Measurements from ENCODE around the gene FDCSP. TPM values are rescaled to one million over a fixed set of nuclear protein-coding genes. Genes with fewer than 3 reads are reported as not detected.

Gene FDCSP
- polyA plus RNA-seq = under 1 TPM; 0.29 to 0.75 TPM

- no peaks in the 10 kb centered on the region for H3K9me3 ChIP-seq (ENCODE audit: control insufficient read depth in 2 of 2, insufficient read depth in 1 of 2, low read depth in 1 of 2, low read length in 1 of 2)
- H3K27ac ChIP-seq (ENCODE audit: low read depth in 2 of 2, low read length in 1 of 2) = no peak within 1 kb of the TSS
- 61 to 66% methylated on average over 2 of the region's 2 CpGs for WGBS, 2 donors
- H3K4me3 ChIP-seq (ENCODE audit: low read depth in 1 of 2, low read length in 2 of 2) = no peak within 1 kb of the TSS
- no peaks in the 10 kb centered on the region for H3K4me1 ChIP-seq (ENCODE audit: control insufficient read depth in 2 of 2, insufficient read depth in 2 of 2, low read length in 1 of 2)
- no peaks in the 10 kb centered on the region for H3K36me3 ChIP-seq (ENCODE audit: control insufficient read depth in 2 of 2, insufficient read depth in 2 of 2, low read length in 1 of 2)
- no peaks in the 10 kb centered on the region for H3K27me3 ChIP-seq (ENCODE audit: control insufficient read depth in 1 of 2, insufficient read depth in 2 of 2, low read length in 2 of 2)
Observed at GRCh38 chr4:70225824-70226223, at the start of gene FDCSP. FDCSP (plus strand) TSS chr4:70226124; CDS start chr4:70231195, 5,071 bp downstream.

GRCh38 chr4:70177090-70177489, 48.8 kb upstream of the FDCSP start:
- Histone ChIP-seq H3K36me3 (ENCODE audit: control insufficient read depth in 2 of 2, insufficient read depth in 2 of 2, low read length in 1 of 2) (no peaks in the 10 kb centered on the region), H3K27me3 (ENCODE audit: control insufficient read depth in 1 of 2, insufficient read depth in 2 of 2, low read length in 2 of 2) (peaks cover 0 to 2% of the 10 kb centered on the region in 2 donors), H3K27ac (ENCODE audit: low read depth in 2 of 2, low read length in 1 of 2) (no peak overlapping the region), H3K4me3 (ENCODE audit: low read depth in 1 of 2, low read length in 2 of 2) (no peak overlapping the region), H3K4me1 (ENCODE audit: control insufficient read depth in 2 of 2, insufficient read depth in 2 of 2, low read length in 1 of 2) (no peaks in the 10 kb centered on the region), H3K9me3 (ENCODE audit: control insufficient read depth in 2 of 2, insufficient read depth in 1 of 2, low read depth in 1 of 2, low read length in 1 of 2) (no peaks in the 10 kb centered on the region)
- WGBS, 2 donors = 51 to 53% methylated on average over 5 of the region's 5 CpGs

GRCh38 chr4:70178075-70178660, 47.8 kb upstream of the FDCSP start:
- H3K36me3 ChIP-seq (ENCODE audit: control insufficient read depth in 2 of 2, insufficient read depth in 2 of 2, low read length in 1 of 2) = no peaks in the 10 kb centered on the region
- WGBS, 2 donors = 85 to 89% methylated on average over 5 of the region's 5 CpGs
- H3K4me3 ChIP-seq (ENCODE audit: low read depth in 1 of 2, low read length in 2 of 2) = no peak overlapping the region
- no peak overlapping the region for H3K27ac ChIP-seq (ENCODE audit: low read depth in 2 of 2, low read length in 1 of 2)
- no peaks in the 10 kb centered on the region for H3K9me3 ChIP-seq (ENCODE audit: control insufficient read depth in 2 of 2, insufficient read depth in 1 of 2, low read depth in 1 of 2, low read length in 1 of 2)
- peaks cover 0 to 2% of the 10 kb centered on the region in 2 donors for H3K27me3 ChIP-seq (ENCODE audit: control insufficient read depth in 1 of 2, insufficient read depth in 2 of 2, low read length in 2 of 2)
- H3K4me1 ChIP-seq (ENCODE audit: control insufficient read depth in 2 of 2, insufficient read depth in 2 of 2, low read length in 1 of 2) = no peaks in the 10 kb centered on the region

GRCh38 chr4:70179811-70180210, 46.1 kb upstream of the FDCSP start:
- no peaks in the 10 kb centered on the region for H3K36me3 ChIP-seq (ENCODE audit: control insufficient read depth in 2 of 2, insufficient read depth in 2 of 2, low read length in 1 of 2)
- no peak overlapping the region for H3K27ac ChIP-seq (ENCODE audit: low read depth in 2 of 2, low read length in 1 of 2)
- WGBS, 2 donors = 58 to 63% methylated on average over 2 of the region's 2 CpGs
- H3K27me3 ChIP-seq (ENCODE audit: control insufficient read depth in 1 of 2, insufficient read depth in 2 of 2, low read length in 2 of 2) = peaks cover 0 to 2% of the 10 kb centered on the region in 2 donors
- no peaks in the 10 kb centered on the region for H3K9me3 ChIP-seq (ENCODE audit: control insufficient read depth in 2 of 2, insufficient read depth in 1 of 2, low read depth in 1 of 2, low read length in 1 of 2)
- H3K4me3 ChIP-seq (ENCODE audit: low read depth in 1 of 2, low read length in 2 of 2) = no peak overlapping the region
- no peaks in the 10 kb centered on the region for H3K4me1 ChIP-seq (ENCODE audit: control insufficient read depth in 2 of 2, insufficient read depth in 2 of 2, low read length in 1 of 2)

GRCh38 chr4:70181864-70182263, 44.1 kb upstream of the FDCSP start:
- H3K36me3 ChIP-seq (ENCODE audit: control insufficient read depth in 2 of 2, insufficient read depth in 2 of 2, low read length in 1 of 2) = no peaks in the 10 kb centered on the region
- no peak overlapping the region for H3K27ac ChIP-seq (ENCODE audit: low read depth in 2 of 2, low read length in 1 of 2)
- no peak overlapping the region for H3K4me3 ChIP-seq (ENCODE audit: low read depth in 1 of 2, low read length in 2 of 2)
- 56 to 58% methylated on average over 1 of the region's 1 CpG for WGBS, 2 donors
- H3K27me3 ChIP-seq (ENCODE audit: control insufficient read depth in 1 of 2, insufficient read depth in 2 of 2, low read length in 2 of 2) = peaks cover 0 to 2% of the 10 kb centered on the region in 2 donors
- no peaks in the 10 kb centered on the region for H3K9me3 ChIP-seq (ENCODE audit: control insufficient read depth in 2 of 2, insufficient read depth in 1 of 2, low read depth in 1 of 2, low read length in 1 of 2)
- H3K4me1 ChIP-seq (ENCODE audit: control insufficient read depth in 2 of 2, insufficient read depth in 2 of 2, low read length in 1 of 2) = no peaks in the 10 kb centered on the region

- 11 to 15% methylated on average over 2 of the region's 2 CpGs for WGBS, 2 donors
- H3K27ac ChIP-seq (ENCODE audit: low read depth in 2 of 2, low read length in 1 of 2) = no peak overlapping the region
Observed at GRCh38 chr4:70182517-70183167, 43.3 kb upstream of the FDCSP start.

GRCh38 chr4:70183168-70183939, 42.6 kb upstream of the FDCSP start:
- 40 to 55% methylated on average over 6 of the region's 6 CpGs for WGBS, 2 donors
- H3K27ac ChIP-seq (ENCODE audit: low read depth in 2 of 2, low read length in 1 of 2) = no peak overlapping the region
- no peaks in the 10 kb centered on the region for H3K9me3 ChIP-seq (ENCODE audit: control insufficient read depth in 2 of 2, insufficient read depth in 1 of 2, low read depth in 1 of 2, low read length in 1 of 2)
- H3K36me3 ChIP-seq (ENCODE audit: control insufficient read depth in 2 of 2, insufficient read depth in 2 of 2, low read length in 1 of 2) = no peaks in the 10 kb centered on the region
- H3K4me1 ChIP-seq (ENCODE audit: control insufficient read depth in 2 of 2, insufficient read depth in 2 of 2, low read length in 1 of 2) = no peaks in the 10 kb centered on the region
- peaks cover 0 to 2% of the 10 kb centered on the region in 2 donors for H3K27me3 ChIP-seq (ENCODE audit: control insufficient read depth in 1 of 2, insufficient read depth in 2 of 2, low read length in 2 of 2)
- no peak overlapping the region for H3K4me3 ChIP-seq (ENCODE audit: low read depth in 1 of 2, low read length in 2 of 2)

More at GRCh38 chr4:70182517-70183167, 43.3 kb upstream of the FDCSP start:
- Histone ChIP-seq H3K36me3 (ENCODE audit: control insufficient read depth in 2 of 2, insufficient read depth in 2 of 2, low read length in 1 of 2) (no peaks in the 10 kb centered on the region), H3K27me3 (ENCODE audit: control insufficient read depth in 1 of 2, insufficient read depth in 2 of 2, low read length in 2 of 2) (peaks cover 0 to 2% of the 10 kb centered on the region in 2 donors), H3K4me1 (ENCODE audit: control insufficient read depth in 2 of 2, insufficient read depth in 2 of 2, low read length in 1 of 2) (no peaks in the 10 kb centered on the region), H3K4me3 (ENCODE audit: low read depth in 1 of 2, low read length in 2 of 2) (no peak overlapping the region), H3K9me3 (ENCODE audit: control insufficient read depth in 2 of 2, insufficient read depth in 1 of 2, low read depth in 1 of 2, low read length in 1 of 2) (no peaks in the 10 kb centered on the region)

GRCh38 chr4:70183940-70184246, 42.0 kb upstream of the FDCSP start:
- Histone ChIP-seq H3K27ac (ENCODE audit: low read depth in 2 of 2, low read length in 1 of 2) (no peak overlapping the region), H3K9me3 (ENCODE audit: control insufficient read depth in 2 of 2, insufficient read depth in 1 of 2, low read depth in 1 of 2, low read length in 1 of 2) (no peaks in the 10 kb centered on the region), H3K36me3 (ENCODE audit: control insufficient read depth in 2 of 2, insufficient read depth in 2 of 2, low read length in 1 of 2) (no peaks in the 10 kb centered on the region), H3K4me3 (ENCODE audit: low read depth in 1 of 2, low read length in 2 of 2) (no peak overlapping the region), H3K4me1 (ENCODE audit: control insufficient read depth in 2 of 2, insufficient read depth in 2 of 2, low read length in 1 of 2) (no peaks in the 10 kb centered on the region), H3K27me3 (ENCODE audit: control insufficient read depth in 1 of 2, insufficient read depth in 2 of 2, low read length in 2 of 2) (peaks cover 0 to 2% of the 10 kb centered on the region in 2 donors)
- 80 to 81% methylated on average over 1 of the region's 1 CpG for WGBS, 2 donors

- no peak overlapping the region for H3K4me3 ChIP-seq (ENCODE audit: low read depth in 1 of 2, low read length in 2 of 2)
- WGBS, 2 donors = 74 to 88% methylated on average over 1 of the region's 1 CpG
- H3K9me3 ChIP-seq (ENCODE audit: control insufficient read depth in 2 of 2, insufficient read depth in 1 of 2, low read depth in 1 of 2, low read length in 1 of 2) = no peaks in the 10 kb centered on the region
- no peaks in the 10 kb centered on the region for H3K36me3 ChIP-seq (ENCODE audit: control insufficient read depth in 2 of 2, insufficient read depth in 2 of 2, low read length in 1 of 2)
- H3K27me3 ChIP-seq (ENCODE audit: control insufficient read depth in 1 of 2, insufficient read depth in 2 of 2, low read length in 2 of 2) = no peaks in the 10 kb centered on the region
- no peak overlapping the region for H3K27ac ChIP-seq (ENCODE audit: low read depth in 2 of 2, low read length in 1 of 2)
- H3K4me1 ChIP-seq (ENCODE audit: control insufficient read depth in 2 of 2, insufficient read depth in 2 of 2, low read length in 1 of 2) = no peaks in the 10 kb centered on the region
Observed at GRCh38 chr4:70187216-70187615, 38.7 kb upstream of the FDCSP start.

All from esophagus (tissue), 2 donors.